ENCODE data around the gene HADH. TPM values are rescaled to one million over a fixed set of nuclear protein-coding genes. Genes with fewer than 3 reads are reported as not detected.

Gene HADH
- total RNA-seq, 2 experiments from 2014 or later = 49.0 to 50.6 TPM

GRCh38 chr4:108018884-108019187, 29.1 kb downstream of the HADH start:
- Mint-ChIP-seq H3K4me1 (ENCODE audit: low read depth) (peaks cover 8% of the 10 kb centered on the region), H3K36me3 (peaks cover 34% of the 10 kb centered on the region), H3K4me3 (no peak overlapping the region), H3K27me3 (no peaks in the 10 kb centered on the region), H3K9me3 (no peaks in the 10 kb centered on the region), H3K27ac (no peak overlapping the region)
- ChIA-PET POLR2A (interaction anchor here (0.6 kb wide), 1 partner anchor 408 kb away, joined by 3 read pairs; no protein-coding TSS in a partner anchor), CTCF (interaction anchor here (0.7 to 5.0 kb wide), 49 partner anchors 10 to 704 kb away, joined by 3 to 141 read pairs (median 4); partner anchors contain the start of gene RPL34)
- intact Hi-C loops (cut with micrococcal nuclease) = loop anchor here (1.0 kb wide), 2 partner anchors 474 to 553 kb away; no protein-coding TSS in a partner anchor
- no peak for DNase-seq

- intact Hi-C loops (cut with micrococcal nuclease) = no loop called here
- POLR2A ChIA-PET = no interaction called here
- peaks cover 15% of the 10 kb centered on the region for H3K4me1 Mint-ChIP-seq (ENCODE audit: low read depth)
- CTCF ChIA-PET = interaction anchor here (1.1 to 1.6 kb wide), 2 partner anchors 145 to 469 kb away, joined by 3 read pairs; no protein-coding TSS in a partner anchor
- no peaks in the 10 kb centered on the region for H3K9me3 Mint-ChIP-seq
- peaks cover 39% of the 10 kb centered on the region for H3K36me3 Mint-ChIP-seq
- no peak for DNase-seq
- H3K27me3 Mint-ChIP-seq = no peaks in the 10 kb centered on the region
- no peak overlapping the region for H3K4me3 Mint-ChIP-seq
- no peak overlapping the region for H3K27ac Mint-ChIP-seq
Observed at GRCh38 chr4:108024085-108024877, 34.6 kb downstream of the HADH start.

- Mint-ChIP-seq H3K27ac (no peak overlapping the region), H3K9me3 (no peaks in the 10 kb centered on the region), H3K27me3 (no peaks in the 10 kb centered on the region), H3K4me3 (no peak overlapping the region), H3K4me1 (ENCODE audit: low read depth) (peaks cover 16% of the 10 kb centered on the region), H3K36me3 (peaks cover 35% of the 10 kb centered on the region)
- CTCF ChIA-PET = interaction anchor here (1.1 to 1.6 kb wide), 2 partner anchors 145 to 468 kb away, joined by 3 read pairs; no protein-coding TSS in a partner anchor
- POLR2A ChIA-PET = no interaction called here
- intact Hi-C loops (cut with micrococcal nuclease) = no loop called here
- no peak for DNase-seq
Observed at GRCh38 chr4:108024878-108025165, 35.1 kb downstream of the HADH start.

- POLR2A ChIA-PET = interaction anchor here (1.3 to 1.8 kb wide), 2 partner anchors 144 to 326 kb away, joined by 4 to 6 read pairs; no protein-coding TSS in a partner anchor
- no peaks in the 10 kb centered on the region for H3K9me3 Mint-ChIP-seq
- no peaks in the 10 kb centered on the region for H3K27me3 Mint-ChIP-seq
- H3K4me3 Mint-ChIP-seq = no peak overlapping the region
- intact Hi-C loops (cut with micrococcal nuclease) = no loop called here
- H3K4me1 Mint-ChIP-seq (ENCODE audit: low read depth) = peaks cover 40% of the 10 kb centered on the region
- H3K36me3 Mint-ChIP-seq = peaks cover 33% of the 10 kb centered on the region
- CTCF ChIA-PET = interaction anchor here (0.6 to 4.4 kb wide), 16 partner anchors 9 to 544 kb away, joined by 3 to 54 read pairs (median 6); partner anchors contain the start of gene LEF1
- DNase-seq = peak; percentile 76
- H3K27ac Mint-ChIP-seq = peak overlapping the region; percentile 82
Observed at GRCh38 chr4:108029016-108029720, 39.5 kb downstream of the HADH start.

- no peaks in the 10 kb centered on the region for H3K9me3 Mint-ChIP-seq
- CTCF ChIA-PET = interaction anchor here (0.6 to 4.4 kb wide), 38 partner anchors 10 to 543 kb away, joined by 3 to 54 read pairs (median 5); partner anchors contain the start of gene LEF1
- peaks cover 36% of the 10 kb centered on the region for H3K36me3 Mint-ChIP-seq
- peak overlapping the region; percentile 82 for H3K27ac Mint-ChIP-seq
- no peaks in the 10 kb centered on the region for H3K27me3 Mint-ChIP-seq
- peaks cover 45% of the 10 kb centered on the region for H3K4me1 Mint-ChIP-seq (ENCODE audit: low read depth)
- H3K4me3 Mint-ChIP-seq = no peak overlapping the region
- intact Hi-C loops (cut with micrococcal nuclease) = loop anchor here (1.0 to 5.0 kb wide), 11 partner anchors 43 to 593 kb away; partner anchors contain the start of genes PAPSS1 and RPL34
- POLR2A ChIA-PET = interaction anchor here (0.8 to 2.0 kb wide), 5 partner anchors 20 to 598 kb away, joined by 4 to 16 read pairs (median 5); partner anchors contain the start of gene LEF1
- peak; percentile 36 for DNase-seq
Observed at GRCh38 chr4:108029731-108030130, 40.0 kb downstream of the HADH start.

- H3K9me3 Mint-ChIP-seq = no peaks in the 10 kb centered on the region
- ChIA-PET POLR2A (interaction anchor here (0.8 to 2.0 kb wide), 7 partner anchors 19 to 597 kb away, joined by 3 to 16 read pairs (median 4); partner anchors contain the start of gene LEF1), CTCF (interaction anchor here (0.6 to 4.4 kb wide), 43 partner anchors 10 to 542 kb away, joined by 3 to 54 read pairs (median 5); partner anchors contain the start of gene LEF1)
- H3K27ac Mint-ChIP-seq = peak overlapping the region; percentile 82
- intact Hi-C loops (cut with micrococcal nuclease) = loop anchor here (1.0 to 5.0 kb wide), 11 partner anchors 42 to 592 kb away; partner anchors contain the start of genes PAPSS1 and RPL34
- peaks cover 33% of the 10 kb centered on the region for H3K36me3 Mint-ChIP-seq
- no peaks in the 10 kb centered on the region for H3K27me3 Mint-ChIP-seq
- DNase-seq = peak; percentile 86
- H3K4me3 Mint-ChIP-seq = no peak overlapping the region
- peaks cover 50% of the 10 kb centered on the region for H3K4me1 Mint-ChIP-seq (ENCODE audit: low read depth)
Observed at GRCh38 chr4:108030332-108030731, 40.6 kb downstream of the HADH start.

GRCh38 chr4:108031427-108032083, 41.9 kb downstream of the HADH start:
- ChIA-PET POLR2A (interaction anchor here (0.6 to 2.0 kb wide), 4 partner anchors 84 to 539 kb away, joined by 3 to 16 read pairs (median 3); partner anchors contain the start of gene LEF1), CTCF (interaction anchor here (1.0 to 4.4 kb wide), 17 partner anchors 11 to 541 kb away, joined by 3 to 54 read pairs (median 7); partner anchors contain the start of gene LEF1)
- H3K4me1 Mint-ChIP-seq (ENCODE audit: low read depth) = peaks cover 60% of the 10 kb centered on the region
- H3K36me3 Mint-ChIP-seq = peaks cover 33% of the 10 kb centered on the region
- no peak overlapping the region for H3K4me3 Mint-ChIP-seq
- H3K9me3 Mint-ChIP-seq = no peaks in the 10 kb centered on the region
- peak overlapping the region; percentile 82 for H3K27ac Mint-ChIP-seq
- H3K27me3 Mint-ChIP-seq = no peaks in the 10 kb centered on the region
- peak; percentile 76 for DNase-seq
- intact Hi-C loops (cut with micrococcal nuclease) = loop anchor here (1.0 to 5.0 kb wide), 11 partner anchors 41 to 591 kb away; partner anchors contain the start of genes PAPSS1 and RPL34

GRCh38 chr4:108033348-108033747, 43.7 kb downstream of the HADH start:
- no peaks in the 10 kb centered on the region for H3K27me3 Mint-ChIP-seq
- H3K9me3 Mint-ChIP-seq = no peaks in the 10 kb centered on the region
- no peak overlapping the region for H3K4me3 Mint-ChIP-seq
- no peak overlapping the region for H3K27ac Mint-ChIP-seq
- ChIA-PET POLR2A (no interaction called here), CTCF (interaction anchor here (1.4 kb wide), 1 partner anchor 60 kb away, joined by 4 read pairs; no protein-coding TSS in a partner anchor)
- peaks cover 67% of the 10 kb centered on the region for H3K4me1 Mint-ChIP-seq (ENCODE audit: low read depth)
- no peak for DNase-seq
- peaks cover 24% of the 10 kb centered on the region for H3K36me3 Mint-ChIP-seq
- intact Hi-C loops (cut with micrococcal nuclease) = loop anchor here (5.0 kb wide), 2 partner anchors 449 to 589 kb away; partner anchors contain the start of gene RPL34

GRCh38 chr4:108034565-108034964, 44.9 kb downstream of the HADH start:
- Mint-ChIP-seq H3K4me3 (no peak overlapping the region), H3K4me1 (ENCODE audit: low read depth) (peaks cover 56% of the 10 kb centered on the region), H3K27ac (no peak overlapping the region), H3K27me3 (no peaks in the 10 kb centered on the region), H3K36me3 (peaks cover 20% of the 10 kb centered on the region), H3K9me3 (no peaks in the 10 kb centered on the region)
- DNase-seq = no peak
- intact Hi-C loops (cut with micrococcal nuclease) = loop anchor here (5.0 kb wide), 2 partner anchors 448 to 588 kb away; partner anchors contain the start of gene RPL34
- CTCF ChIA-PET = interaction anchor here (0.6 to 1.4 kb wide), 2 partner anchors 454 to 538 kb away, joined by 3 to 4 read pairs; no protein-coding TSS in a partner anchor
- POLR2A ChIA-PET = no interaction called here

- Mint-ChIP-seq H3K27me3 (no peaks in the 10 kb centered on the region), H3K36me3 (peaks cover 20% of the 10 kb centered on the region), H3K9me3 (no peaks in the 10 kb centered on the region), H3K4me1 (ENCODE audit: low read depth) (peaks cover 44% of the 10 kb centered on the region), H3K27ac (peak overlapping the region; percentile 86), H3K4me3 (peak overlapping the region; percentile 35)
- ChIA-PET POLR2A (interaction anchor here (0.6 to 2.8 kb wide), 6 partner anchors 43 to 466 kb away, joined by 3 to 10 read pairs (median 4); no protein-coding TSS in a partner anchor), CTCF (interaction anchor here (0.6 to 1.8 kb wide), 5 partner anchors 14 to 537 kb away, joined by 3 to 8 read pairs (median 4); no protein-coding TSS in a partner anchor)
- no peak for DNase-seq
- intact Hi-C loops (cut with micrococcal nuclease) = no loop called here
Observed at GRCh38 chr4:108035691-108036090, 46.0 kb downstream of the HADH start.

GRCh38 chr4:108036213-108036612, 46.5 kb downstream of the HADH start:
- no peaks in the 10 kb centered on the region for H3K9me3 Mint-ChIP-seq
- POLR2A ChIA-PET = interaction anchor here (0.6 to 2.8 kb wide), 6 partner anchors 42 to 466 kb away, joined by 3 to 10 read pairs (median 4); no protein-coding TSS in a partner anchor
- peaks cover 18% of the 10 kb centered on the region for H3K36me3 Mint-ChIP-seq
- peak; percentile 76 for DNase-seq
- intact Hi-C loops (cut with micrococcal nuclease) = no loop called here
- H3K4me1 Mint-ChIP-seq (ENCODE audit: low read depth) = peaks cover 39% of the 10 kb centered on the region
- peak overlapping the region; percentile 86 for H3K27ac Mint-ChIP-seq
- H3K27me3 Mint-ChIP-seq = no peaks in the 10 kb centered on the region
- CTCF ChIA-PET = interaction anchor here (0.6 to 1.8 kb wide), 4 partner anchors 14 to 457 kb away, joined by 3 to 8 read pairs (median 4); no protein-coding TSS in a partner anchor
- peak overlapping the region; percentile 35 for H3K4me3 Mint-ChIP-seq

All from activated CD4-positive, alpha-beta memory T cell treated with anti-CD3 and anti-CD28 coated beads for 36 hours (primary cell).